ENCODE data around the gene COA1.

COA1 gene

GRCh38 chr7:43590862-43591557 is 138.3 kb downstream of the COA1 start:
- no peak for TF ChIP-seq CTCF (conservative IDR thresholded peaks at IDR 0.05; ENCODE audit: control insufficient read depth, insufficient read depth, low read depth, low read length)
- no peak overlapping the region for H3K4me3 ChIP-seq (ENCODE audit: control insufficient read depth, low read depth, low read length)
- DNase-seq (ENCODE audit: low read depth), result no peak

- no peak for TF ChIP-seq CTCF (conservative IDR thresholded peaks at IDR 0.05; ENCODE audit: control insufficient read depth, insufficient read depth, low read depth, low read length)
- no peak for DNase-seq (ENCODE audit: low read depth)
- no peak overlapping the region for H3K4me3 ChIP-seq (ENCODE audit: control insufficient read depth, low read depth, low read length)
These were observed 139.6 kb downstream of the COA1 start for GRCh38 chr7:43589728-43590127.
